GM12864 (cell line): ENCODE measurements around the gene MED13.
"Not testable (repeated sequence)": the region's sequence is repeated elsewhere in the genome, so short reads cannot be mapped to it uniquely, and the experiment has no call there.

ENCODE experiments used
- DNase-seq: peaks from one replicate; pipeline ENCODE4 v3.0.0-alpha.2; 2011; ENCODE audit warnings: low read depth
- H3K4me3 ChIP-seq: 2 replicates; pipeline ENCODE4 v1.5.1; 2011; ENCODE audit warnings: mild to moderate bottlenecking, low read depth, low read length, control low read depth
- TF ChIP-seq, protein P1 (sequence below): IDR thresholded peaks from 2 replicates; pipeline ENCODE4 v1.5.1; 2011; ENCODE audit warnings: low read depth, mild to moderate bottlenecking, moderate library complexity, low read length, control low read depth, inconsistent platforms; ENCODE audit errors: missing control alignments

Gene MED13

DNA sequence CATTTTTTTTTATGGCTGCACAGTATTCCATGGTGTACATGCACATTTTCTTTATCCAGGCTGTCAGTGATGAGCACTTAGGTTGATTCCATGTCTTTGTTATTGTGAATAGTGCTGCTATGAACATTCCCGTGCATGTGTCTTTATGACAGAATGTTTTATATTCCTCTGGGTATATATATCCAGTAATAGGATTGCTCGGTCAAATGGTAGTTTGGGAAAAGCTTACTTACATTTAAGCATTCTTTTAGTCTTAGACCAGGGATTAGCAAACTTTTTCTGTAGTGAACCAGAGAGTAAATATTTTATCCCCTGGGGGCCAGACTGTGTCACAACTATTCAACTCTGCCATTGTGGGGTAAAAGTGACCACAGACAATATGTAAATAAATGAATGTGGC is 40.2 kb downstream of the MED13 start:
- DNase-seq = no peak
- no peak overlapping the region for H3K4me3 ChIP-seq
- TF ChIP-seq, protein P1, sequence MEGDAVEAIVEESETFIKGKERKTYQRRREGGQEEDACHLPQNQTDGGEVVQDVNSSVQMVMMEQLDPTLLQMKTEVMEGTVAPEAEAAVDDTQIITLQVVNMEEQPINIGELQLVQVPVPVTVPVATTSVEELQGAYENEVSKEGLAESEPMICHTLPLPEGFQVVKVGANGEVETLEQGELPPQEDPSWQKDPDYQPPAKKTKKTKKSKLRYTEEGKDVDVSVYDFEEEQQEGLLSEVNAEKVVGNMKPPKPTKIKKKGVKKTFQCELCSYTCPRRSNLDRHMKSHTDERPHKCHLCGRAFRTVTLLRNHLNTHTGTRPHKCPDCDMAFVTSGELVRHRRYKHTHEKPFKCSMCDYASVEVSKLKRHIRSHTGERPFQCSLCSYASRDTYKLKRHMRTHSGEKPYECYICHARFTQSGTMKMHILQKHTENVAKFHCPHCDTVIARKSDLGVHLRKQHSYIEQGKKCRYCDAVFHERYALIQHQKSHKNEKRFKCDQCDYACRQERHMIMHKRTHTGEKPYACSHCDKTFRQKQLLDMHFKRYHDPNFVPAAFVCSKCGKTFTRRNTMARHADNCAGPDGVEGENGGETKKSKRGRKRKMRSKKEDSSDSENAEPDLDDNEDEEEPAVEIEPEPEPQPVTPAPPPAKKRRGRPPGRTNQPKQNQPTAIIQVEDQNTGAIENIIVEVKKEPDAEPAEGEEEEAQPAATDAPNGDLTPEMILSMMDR = no peak

DNA sequence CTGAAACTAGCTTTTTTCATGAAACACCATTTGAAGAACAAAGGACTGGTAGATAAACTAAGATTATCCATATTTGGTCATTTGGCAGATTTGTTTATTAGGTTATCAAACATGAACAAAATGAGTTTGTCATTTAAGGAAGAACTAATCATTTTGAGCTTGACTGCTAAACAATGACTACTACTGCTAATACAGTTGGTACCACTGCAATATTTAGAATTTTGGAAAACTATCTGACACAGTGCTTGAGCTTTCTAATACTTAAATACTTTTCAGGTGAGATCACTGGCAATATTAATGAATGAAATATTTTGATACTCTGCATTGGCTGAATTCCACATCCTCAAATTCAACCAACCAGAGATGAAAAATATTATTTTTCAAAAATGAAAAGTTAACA is 47.2 kb downstream of the MED13 start:
- H3K4me3 ChIP-seq = no peak overlapping the region
- no peak for DNase-seq
- TF ChIP-seq, protein P1 = no peak

DNA sequence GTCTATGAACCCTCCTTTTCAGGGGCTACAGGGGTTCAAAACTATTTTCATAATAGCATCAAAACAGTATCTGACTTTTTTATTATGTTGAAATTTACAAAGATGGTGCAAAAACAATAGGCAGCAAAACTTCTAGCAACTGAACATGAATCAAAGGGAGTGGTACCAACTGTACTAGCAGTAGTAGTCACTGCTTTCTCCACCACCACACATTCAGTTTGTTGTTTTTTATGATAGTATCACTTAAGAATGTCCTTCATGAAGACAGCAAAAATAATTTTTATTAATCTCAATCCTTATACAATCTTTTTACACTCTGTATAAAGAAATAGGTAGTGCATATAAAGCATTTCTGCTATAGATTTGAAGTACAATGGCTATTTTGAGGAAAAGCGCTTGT is 47.6 kb downstream of the MED13 start:
- H3K4me3 ChIP-seq = no peak overlapping the region
- TF ChIP-seq, protein P1 = no peak
- DNase-seq = no peak

DNA sequence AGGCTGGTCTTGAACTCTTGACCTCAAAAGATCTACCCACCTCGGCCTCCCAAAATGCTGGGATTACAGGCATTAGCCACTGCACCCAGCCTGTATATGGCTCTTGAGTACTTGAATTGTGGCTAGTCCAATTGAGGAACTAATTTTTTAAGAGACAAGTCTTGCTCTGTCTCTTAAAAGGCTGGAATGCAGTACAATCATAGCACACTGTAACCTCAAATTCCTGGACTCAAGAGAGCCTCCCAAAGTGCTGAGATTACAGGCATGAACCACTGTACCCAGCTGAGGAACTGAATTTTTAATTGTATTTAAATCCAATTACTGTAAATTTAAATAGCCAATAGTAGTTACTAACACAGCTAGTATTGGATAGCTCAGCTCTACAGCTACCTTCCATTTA is 50.6 kb downstream of the MED13 start:
- DNase-seq = no peak
- no peak overlapping the region for H3K4me3 ChIP-seq
- TF ChIP-seq, protein P1 = no peak

DNA sequence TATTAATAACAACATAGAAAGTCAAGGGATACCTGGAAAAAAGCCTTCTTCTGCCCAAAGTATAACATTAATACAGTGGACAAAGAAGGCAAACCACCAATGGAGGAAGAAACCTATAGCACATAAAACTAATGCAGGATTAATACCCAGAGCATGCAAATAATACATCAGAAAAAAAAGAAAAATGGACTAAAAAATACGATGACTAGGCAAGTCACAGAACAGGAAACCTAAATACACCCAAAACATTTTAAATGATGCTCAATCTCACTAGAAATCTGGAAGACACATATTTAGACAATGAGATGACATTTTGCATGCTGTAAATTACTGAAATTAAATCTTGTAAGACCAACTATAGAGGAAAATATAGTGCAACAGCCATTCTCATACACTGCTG is 55.9 kb downstream of the MED13 start:
- DNase-seq = no peak
- H3K4me3 ChIP-seq = no peak overlapping the region
- TF ChIP-seq, protein P1 = no peak

DNA sequence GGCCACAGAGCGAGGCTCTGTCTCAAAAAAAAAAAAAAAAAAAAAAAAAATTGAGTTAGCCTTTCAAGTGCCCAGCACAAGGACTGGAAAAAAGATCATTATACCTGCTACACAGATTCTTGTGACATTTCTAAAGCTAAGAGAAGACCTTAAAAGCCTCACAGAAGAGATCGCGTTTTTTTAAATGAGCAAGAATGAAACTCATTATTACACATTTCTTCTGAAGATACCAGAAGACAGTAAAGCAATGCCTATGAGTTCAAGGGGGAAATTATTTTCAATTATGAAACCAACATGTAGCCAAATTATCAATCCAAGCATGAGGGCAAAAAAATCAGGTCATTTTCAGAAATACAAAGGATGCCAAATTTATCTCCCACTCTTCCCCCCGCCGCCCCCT is 56.8 kb downstream of the MED13 start:
- no peak overlapping the region for H3K4me3 ChIP-seq
- no peak for DNase-seq
- TF ChIP-seq, protein P1 = no peak

DNA sequence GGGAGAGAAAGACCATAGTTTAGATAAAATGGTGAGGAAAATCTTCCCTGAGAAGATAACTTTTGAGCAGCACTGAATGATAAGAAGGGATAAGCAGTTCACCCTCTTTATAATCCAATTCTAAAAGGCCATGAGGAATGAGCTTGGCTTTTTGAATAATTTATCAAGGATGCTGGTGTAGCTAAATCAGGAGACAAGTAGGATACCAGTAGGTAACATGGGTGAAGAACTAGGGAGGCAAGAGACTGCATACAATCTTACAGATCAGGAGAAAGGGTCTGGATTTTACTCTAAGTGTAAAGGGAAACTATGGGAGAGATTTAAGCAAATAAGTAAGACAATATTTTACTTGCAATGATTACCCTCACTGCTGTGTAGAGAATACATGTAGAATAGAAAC is 60.7 kb downstream of the MED13 start:
- TF ChIP-seq, protein P1 = no peak
- no peak overlapping the region for H3K4me3 ChIP-seq
- no peak for DNase-seq

DNA sequence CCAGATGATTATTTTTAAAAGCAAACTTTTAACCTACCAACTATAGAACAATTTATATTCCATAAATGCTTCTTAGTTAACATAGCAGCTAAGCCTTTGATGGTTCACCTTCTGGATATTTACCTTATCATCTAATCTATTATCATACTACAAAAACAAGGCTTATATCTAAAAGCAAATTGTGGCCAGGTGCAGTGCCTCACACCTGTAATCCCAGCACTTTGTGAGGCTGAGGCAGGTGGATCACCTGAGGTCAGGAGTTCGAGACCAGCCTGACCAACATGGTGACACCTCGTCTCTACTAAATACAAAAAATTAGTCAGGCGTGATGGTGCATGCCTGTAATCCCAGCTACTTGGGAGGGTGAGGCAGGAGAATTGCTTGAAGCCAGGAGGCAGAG is 61.9 kb downstream of the MED13 start:
- not testable (repeated sequence) for DNase-seq, H3K4me3 ChIP-seq
